A673 (cell line): ENCODE data around the gene SPAG7. TPM values are rescaled to one million over a fixed set of nuclear protein-coding genes. Genes with fewer than 3 reads are reported as not detected.
"Not testable (repeated sequence)": the region's sequence is repeated elsewhere in the genome, so short reads cannot be mapped to it uniquely, and the experiment has no call there.

Source experiments
- BruUV-seq: library from RNA; stranded (reverse); fragments of 400-500 nt; replicated peaks from 2 replicates; lab custom pipeline; 2021; lab: Mats Ljungman, UMichigan
- CTCF ChIA-PET: fragments of 300-600 bp; sonication (Branson Sonifier 250); formaldehyde crosslinking; loops from one replicate; lab custom pipeline; 2022; ENCODE audit warnings: antibody characterized with exemption; lab: Charles Lee
- POLR2A ChIA-PET: fragments of 300-600 bp; sonication (Branson Sonifier 250); formaldehyde crosslinking; loops from one replicate; lab custom pipeline; 2022; ENCODE audit warnings: antibody characterized with exemption; ENCODE audit not compliant: low non-redundant PET; lab: Charles Lee
- DNase-seq: peaks from one replicate; pipeline ENCODE4 v3.0.0-alpha.2; 2015; ENCODE audit warnings: low spot score
- H3K27ac ChIP-seq: fragments of 200-600 bp; sonication (generic); 2 replicates; pipeline ENCODE4 v1.5.1; 2016; ENCODE audit warnings: mixed run types, low read depth, mild to moderate bottlenecking, mixed read lengths, antibody characterized with exemption, low read length; ENCODE audit not compliant: poor library complexity, severe bottlenecking
- H3K27me3 ChIP-seq: fragments of 200-600 bp; sonication (generic); replicated peaks from 2 replicates; pipeline ENCODE4 v1.6.1; 2017; ENCODE audit warnings: mixed run types, low read depth, mild to moderate bottlenecking, mixed read lengths, antibody characterized with exemption, low read length; ENCODE audit not compliant: insufficient read depth, poor library complexity
- H3K36me3 ChIP-seq: fragments of 200-600 bp; sonication (generic); 2 replicates; pipeline ENCODE4 v1.6.1; 2016; ENCODE audit warnings: mixed run types, mild to moderate bottlenecking, mixed read lengths, antibody characterized with exemption, low read length; ENCODE audit not compliant: insufficient read depth, poor library complexity, severe bottlenecking
- H3K4me1 ChIP-seq: fragments of 200-600 bp; sonication (generic); 2 replicates; pipeline ENCODE4 v1.6.1; 2017; ENCODE audit warnings: mixed run types, mild to moderate bottlenecking, mixed read lengths, antibody characterized with exemption, low read length; ENCODE audit not compliant: insufficient read depth, poor library complexity, severe bottlenecking
- H3K4me3 ChIP-seq: fragments of 200-600 bp; sonication (generic); 2 replicates; pipeline ENCODE4 v1.5.1; 2016; ENCODE audit warnings: low read depth, mixed run types, mild to moderate bottlenecking, mixed read lengths, low read length; ENCODE audit not compliant: poor library complexity, severe bottlenecking
- H3K9me3 ChIP-seq: fragments of 200-600 bp; sonication (generic); 2 replicates; pipeline ENCODE4 v1.6.1; 2016; ENCODE audit warnings: mixed run types, low read depth, mild to moderate bottlenecking, mixed read lengths, antibody characterized with exemption, low read length; ENCODE audit not compliant: poor library complexity, severe bottlenecking
- CTCF ChIP-seq: fragments of 300-800, 200-600 bp; sonication (generic); conservative IDR thresholded peaks from 2 replicates; pipeline ENCODE4 v1.5.1; 2017; ENCODE audit warnings: low read depth, mild to moderate bottlenecking, antibody characterized with exemption, low read length, moderate library complexity, mixed read lengths
- EZH2 ChIP-seq: fragments of 200-600 bp; sonication (generic); IDR thresholded peaks from 2 replicates; pipeline ENCODE4 v1.6.1; 2017; ENCODE audit warnings: borderline replicate concordance, low read depth, mild to moderate bottlenecking, mixed read lengths, antibody characterized with exemption, low read length; ENCODE audit not compliant: poor library complexity, severe bottlenecking
- intact Hi-C: fragments of 100-400 bp; cut with micrococcal nuclease; formaldehyde crosslinking; loops from one replicate; pipeline ENCODE4 v1.10.0; 2022; ENCODE audit not compliant: unreplicated experiment
- total RNA-seq: library from RNA; stranded (reverse); gene quantifications from 2 replicates; pipeline ENCODE4 v1.2.3, GENCODE V29; 2021

The SPAG7 gene
- total RNA-seq, 1 experiment from 2014 or later: 74.8 TPM

DNA sequence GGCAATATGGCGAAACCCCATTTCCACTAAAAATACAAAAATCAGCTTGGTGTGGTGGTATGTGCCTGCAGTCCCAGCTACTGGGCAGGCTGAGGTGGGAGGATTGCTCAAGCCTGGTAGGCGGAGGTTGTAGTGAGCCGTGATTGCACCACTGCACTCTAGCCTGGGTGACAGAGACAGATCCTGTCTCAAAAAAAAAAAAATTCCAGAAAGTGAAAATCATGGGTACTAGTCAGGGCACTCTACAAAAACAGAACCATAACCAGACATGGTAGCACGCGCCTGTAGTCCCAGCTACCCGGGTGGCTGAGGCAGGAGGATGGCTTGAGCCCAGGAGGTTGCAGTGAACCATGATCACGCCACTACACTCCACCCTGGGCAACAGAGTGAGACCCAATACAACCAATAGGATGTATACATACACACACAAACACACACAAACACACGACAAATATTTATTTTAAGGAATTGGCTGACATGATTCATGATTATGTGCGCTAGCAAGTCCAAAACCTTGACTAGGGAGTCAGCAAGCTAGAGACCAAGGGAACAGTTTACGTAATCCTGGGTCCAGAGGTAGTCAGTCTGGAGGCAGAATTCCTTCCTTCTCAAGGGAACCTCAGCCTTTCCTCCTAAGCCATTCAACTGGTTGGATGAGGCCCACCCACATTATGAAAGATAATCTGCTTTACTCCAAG lies 47.1 kb downstream of the SPAG7 start:
- ChIA-PET POLR2A (no interaction called here), CTCF (no interaction called here)

DNA sequence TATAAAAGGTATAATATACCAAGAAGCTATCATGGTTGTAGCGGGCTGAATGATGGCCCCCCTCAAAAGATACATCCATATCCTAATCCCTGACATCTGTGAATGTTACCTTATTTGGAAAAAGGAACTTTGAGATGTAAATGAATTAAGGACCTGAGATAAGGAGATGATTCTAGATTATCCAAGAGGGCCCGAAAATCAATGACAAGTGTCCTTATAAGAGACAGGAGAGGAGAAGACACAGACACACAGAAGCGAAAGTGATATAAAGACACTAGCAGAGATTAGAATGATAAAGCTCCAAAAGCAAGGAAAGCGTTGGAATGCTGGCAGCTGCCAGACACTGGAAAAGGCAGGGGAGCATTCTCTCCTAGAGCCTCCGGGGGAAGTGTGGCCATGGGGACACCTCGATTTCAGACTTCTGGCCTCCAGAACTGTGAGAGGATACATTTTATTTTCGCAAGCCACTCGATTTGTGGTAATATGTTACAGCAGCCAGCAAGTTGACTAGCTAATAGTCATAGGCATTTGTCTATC lies 48.0 kb downstream of the SPAG7 start:
- DNase-seq: no peak
- H3K27ac ChIP-seq: no peak overlapping the region
- H3K27me3 ChIP-seq: no peaks in the 10 kb centered on the region
- CTCF ChIA-PET: no interaction called here
- H3K36me3 ChIP-seq: no peaks in the 10 kb centered on the region
- intact Hi-C loops: no loop called here
- H3K4me3 ChIP-seq: no peak overlapping the region
- no peaks in the 10 kb centered on the region for H3K9me3 ChIP-seq
- no TSS peak for BruUV-seq
- POLR2A ChIA-PET: no interaction called here
- no peaks in the 10 kb centered on the region for H3K4me1 ChIP-seq
- TF ChIP-seq CTCF (no peak), EZH2 (no peak)

More for the DNA sequence above, 47.1 kb downstream of the SPAG7 start:
- no peak overlapping the region for H3K27ac ChIP-seq
- no peaks in the 10 kb centered on the region for H3K9me3 ChIP-seq
- H3K4me1 ChIP-seq: no peaks in the 10 kb centered on the region
- H3K36me3 ChIP-seq: no peaks in the 10 kb centered on the region
- DNase-seq: no peak
- no TSS peak for BruUV-seq
- H3K27me3 ChIP-seq: no peaks in the 10 kb centered on the region
- intact Hi-C loops: no loop called here
- H3K4me3 ChIP-seq: no peak overlapping the region
- TF ChIP-seq EZH2 (no peak), CTCF (no peak)

DNA sequence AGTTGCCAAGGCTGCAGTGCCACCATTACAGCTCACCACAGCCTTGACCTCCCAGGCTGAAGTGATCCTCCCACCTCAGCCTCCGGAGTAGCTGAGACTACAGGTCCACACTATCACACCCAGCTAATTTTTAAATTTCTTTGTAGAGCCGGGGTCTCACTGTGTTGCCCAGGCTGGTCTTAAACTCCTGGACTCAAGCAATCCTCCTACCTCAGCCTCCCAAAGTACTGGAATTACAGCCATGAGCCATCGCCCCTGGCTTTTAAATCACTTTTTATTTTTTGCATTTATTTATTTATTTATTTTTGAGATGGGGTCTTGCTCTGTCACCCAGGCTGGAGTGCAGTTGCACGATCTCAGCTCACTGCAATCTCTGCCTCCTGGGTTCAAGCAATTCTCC lies 53.1 kb downstream of the SPAG7 start:
- intact Hi-C loops, H3K4me3 ChIP-seq, BruUV-seq, CTCF ChIA-PET, H3K27ac ChIP-seq, H3K36me3 ChIP-seq, DNase-seq, H3K27me3 ChIP-seq, POLR2A ChIA-PET, H3K4me1 ChIP-seq, H3K9me3 ChIP-seq: not testable (repeated sequence)

GRCh38 chr17:4913994-4914393 lies 53.6 kb downstream of the SPAG7 start:
- no TSS peak for BruUV-seq
- Histone ChIP-seq H3K4me3 (no peak overlapping the region), H3K27me3 (no peaks in the 10 kb centered on the region), H3K27ac (no peak overlapping the region), H3K4me1 (peaks cover 5% of the 10 kb centered on the region), H3K36me3 (no peaks in the 10 kb centered on the region), H3K9me3 (no peaks in the 10 kb centered on the region)
- peak; percentile 54 for DNase-seq
- TF ChIP-seq CTCF: no peak
- TF ChIP-seq EZH2: no peak
- intact Hi-C loops: no loop called here
- CTCF ChIA-PET: no interaction called here
- POLR2A ChIA-PET: no interaction called here
